ENCODE data around the gene ITGA7.
A peak's percentile ranks its signal among the peaks of the same experiment; 100 is the strongest.

ITGA7 gene

GRCh38 chr12:55718015-55718414 is 10.3 kb upstream of the ITGA7 start:
- DNase-seq (ENCODE audit: low read depth) = no peak

DNA sequence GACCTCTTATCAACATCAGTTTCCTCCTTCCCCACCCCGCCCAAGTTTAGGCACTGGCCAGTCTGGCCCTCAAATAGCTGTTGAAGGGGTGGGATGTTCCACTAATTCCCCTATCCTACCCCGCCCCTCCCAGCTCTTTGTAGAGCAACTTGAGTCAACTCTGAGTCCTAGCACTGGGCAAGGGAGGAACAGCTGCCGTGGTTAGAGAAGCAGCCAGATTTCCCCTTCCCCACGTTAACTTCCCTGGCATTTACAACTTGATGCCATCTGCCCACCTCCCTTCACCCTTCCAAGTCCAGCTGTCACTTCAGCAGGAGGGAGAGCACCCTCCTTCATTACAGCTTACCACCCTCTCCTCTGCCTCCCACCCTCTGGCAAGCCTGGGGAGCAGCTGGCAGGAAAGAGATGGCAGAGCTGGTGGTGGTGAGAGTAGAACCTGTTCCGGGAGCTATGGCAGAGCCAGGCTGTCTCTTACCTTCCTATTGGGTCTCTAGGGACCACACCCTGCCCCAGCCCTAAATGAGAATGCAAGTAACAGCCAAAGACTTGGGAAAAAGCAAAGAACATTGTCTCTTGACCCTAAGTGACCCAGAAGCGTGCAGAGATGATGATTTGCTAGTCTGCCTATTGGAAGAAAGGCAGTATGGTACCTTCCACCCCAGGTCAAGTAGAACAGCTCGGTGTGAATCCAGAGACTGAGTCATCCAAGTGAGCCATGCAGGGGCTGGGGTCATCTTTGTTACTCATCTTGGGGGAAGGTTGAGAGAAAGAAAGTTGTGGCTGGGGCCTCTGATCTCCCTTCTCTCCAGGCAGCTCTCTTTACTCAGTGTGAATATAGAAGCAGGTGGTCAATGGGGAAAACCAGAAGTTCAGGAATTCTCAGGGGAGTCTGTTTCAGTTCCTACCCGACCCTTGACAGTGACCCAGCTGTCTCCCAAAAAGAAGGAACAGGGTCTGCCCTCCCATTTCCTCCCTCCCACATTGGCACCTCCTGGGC is 9.6 kb upstream of the ITGA7 start:
- no peak for DNase-seq (ENCODE audit: low read depth)

DNA sequence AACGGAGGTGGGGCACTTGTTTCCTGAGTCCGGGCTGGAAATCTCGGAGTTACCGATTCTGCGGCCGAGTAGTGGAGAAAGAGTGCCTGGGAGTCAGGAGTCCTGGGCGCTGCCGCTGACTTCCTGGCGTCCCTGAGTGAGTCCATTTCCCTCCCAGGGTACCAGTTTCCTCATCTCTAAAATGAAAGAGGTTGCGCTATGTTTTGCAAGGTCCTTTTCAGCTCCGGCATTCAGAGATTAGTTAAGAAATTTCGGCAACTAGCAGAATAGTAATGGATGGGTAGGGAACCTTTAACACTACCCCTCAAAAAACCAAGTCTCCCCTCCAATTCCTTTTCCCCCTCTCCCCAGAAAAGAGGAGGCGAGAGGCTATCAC is 8.9 kb upstream of the ITGA7 start:
- no peak for DNase-seq (ENCODE audit: low read depth)

GRCh38 chr12:55715833-55716581 is 8.3 kb upstream of the ITGA7 start, which contains the start of gene BLOC1S1:
Gene BLOC1S1 (plus strand): TSS chr12:55716046. CDS start chr12:55716052, 6 bp downstream.
- DNase-seq (ENCODE audit: low read depth) = peak; percentile 84

DNA sequence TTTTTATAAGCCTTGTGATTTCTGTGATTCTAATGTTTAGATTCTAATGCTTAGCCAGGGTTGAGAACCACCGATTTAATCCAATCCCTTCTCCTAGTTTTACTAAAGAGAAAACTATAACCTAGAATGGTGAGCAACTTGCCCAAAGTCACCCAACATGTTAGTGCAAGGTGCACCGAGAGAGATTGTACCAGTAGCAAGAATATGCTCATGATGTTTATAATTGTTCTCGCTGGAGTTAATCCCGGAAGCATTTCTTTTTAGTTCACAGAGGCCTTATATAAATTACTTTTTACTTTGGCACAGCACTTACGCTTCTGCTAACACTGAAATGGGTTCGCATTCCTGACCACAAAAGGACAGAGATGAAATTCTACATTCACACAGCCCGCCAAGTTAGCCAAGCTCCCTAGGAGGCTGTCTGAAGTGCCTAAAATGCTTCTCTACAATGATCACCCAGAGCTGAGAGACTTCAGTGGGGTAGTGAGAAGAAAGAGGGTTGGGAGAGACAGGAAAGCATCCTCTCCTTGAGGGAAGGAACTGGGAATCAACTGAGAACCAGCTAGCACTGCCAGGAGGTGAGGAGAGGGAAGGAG is 7.6 kb upstream of the ITGA7 start:
- DNase-seq (ENCODE audit: low read depth) = no peak

- DNase-seq (ENCODE audit: low read depth) = no peak
Observed at GRCh38 chr12:55713721-55714120, 6.0 kb upstream of the ITGA7 start.

DNA sequence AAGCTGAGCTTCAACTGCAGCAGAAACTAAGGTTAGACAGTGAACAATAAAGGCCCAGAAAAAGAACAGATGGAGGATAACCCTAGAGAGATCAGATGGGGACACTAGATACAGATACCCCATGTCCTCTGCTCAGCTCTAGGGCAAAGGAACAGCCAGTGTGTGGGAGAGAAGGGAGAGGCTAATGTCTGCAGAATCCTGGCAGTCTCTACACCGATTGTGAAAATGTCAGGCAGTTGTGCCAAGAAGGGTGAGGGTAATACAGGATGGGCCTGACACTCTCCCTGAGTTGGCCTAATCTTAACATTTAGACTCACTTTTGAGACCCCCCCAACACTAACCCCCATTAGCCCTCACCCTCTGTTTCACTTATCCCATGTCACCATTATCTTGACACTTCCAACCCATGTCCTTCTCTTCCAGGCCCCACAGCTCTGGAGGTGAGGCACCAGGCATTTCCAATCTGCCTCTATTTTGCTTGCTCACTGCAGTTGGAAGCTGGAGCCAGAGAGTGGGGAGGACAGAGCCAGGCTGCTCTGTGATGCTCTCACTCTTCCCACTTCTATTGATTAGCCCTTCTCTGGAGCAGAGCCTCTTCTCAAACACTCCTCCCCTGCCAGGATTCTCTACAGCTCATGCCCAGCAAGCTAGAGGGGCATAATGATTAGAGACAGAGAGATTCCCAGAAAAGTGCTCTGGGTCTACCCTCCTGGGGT is 5.2 kb upstream of the ITGA7 start:
- no peak for DNase-seq (ENCODE audit: low read depth)

GRCh38 chr12:55711786-55712553 is 4.3 kb upstream of the ITGA7 start:
- no peak for DNase-seq (ENCODE audit: low read depth)

GRCh38 chr12:55708695-55709233 is 1.1 kb upstream of the ITGA7 start:
- DNase-seq (ENCODE audit: low read depth) = no peak

- DNase-seq (ENCODE audit: low read depth) = no peak
Observed at GRCh38 chr12:55707219-55707671, 459 bp downstream of the ITGA7 start.

DNA sequence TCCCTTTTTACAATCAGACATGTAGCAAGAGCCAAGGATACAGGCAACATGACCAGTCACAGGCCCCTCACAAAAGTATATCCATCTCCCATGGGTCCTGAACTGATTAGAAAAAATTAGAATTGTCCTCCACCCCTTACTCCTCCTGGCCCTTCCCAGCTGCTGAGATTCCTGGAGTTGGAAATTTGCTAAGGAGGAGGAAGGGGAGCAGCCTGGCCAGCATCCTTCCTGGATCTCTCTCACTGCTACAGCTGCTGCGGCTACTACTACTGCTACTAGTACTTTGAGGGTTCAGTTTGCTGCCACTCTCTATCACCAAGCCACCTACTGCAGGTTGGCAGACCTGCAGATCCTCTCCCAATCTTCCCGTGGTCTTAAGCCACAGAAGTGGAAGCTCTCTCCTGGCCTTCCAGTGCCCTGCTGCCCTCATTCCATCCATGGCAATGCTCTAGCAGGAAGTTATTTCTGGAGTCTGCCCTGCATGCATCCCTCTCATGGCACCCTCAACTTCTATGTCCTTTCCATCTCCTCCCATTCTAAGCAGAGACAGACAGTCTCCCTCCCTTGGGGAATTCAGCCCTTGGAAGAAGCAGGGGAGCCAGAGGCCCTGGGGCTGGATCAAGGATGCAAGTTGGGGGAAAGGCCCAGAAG is 1.0 kb downstream of the ITGA7 start:
- DNase-seq (ENCODE audit: low read depth) = no peak

DNA sequence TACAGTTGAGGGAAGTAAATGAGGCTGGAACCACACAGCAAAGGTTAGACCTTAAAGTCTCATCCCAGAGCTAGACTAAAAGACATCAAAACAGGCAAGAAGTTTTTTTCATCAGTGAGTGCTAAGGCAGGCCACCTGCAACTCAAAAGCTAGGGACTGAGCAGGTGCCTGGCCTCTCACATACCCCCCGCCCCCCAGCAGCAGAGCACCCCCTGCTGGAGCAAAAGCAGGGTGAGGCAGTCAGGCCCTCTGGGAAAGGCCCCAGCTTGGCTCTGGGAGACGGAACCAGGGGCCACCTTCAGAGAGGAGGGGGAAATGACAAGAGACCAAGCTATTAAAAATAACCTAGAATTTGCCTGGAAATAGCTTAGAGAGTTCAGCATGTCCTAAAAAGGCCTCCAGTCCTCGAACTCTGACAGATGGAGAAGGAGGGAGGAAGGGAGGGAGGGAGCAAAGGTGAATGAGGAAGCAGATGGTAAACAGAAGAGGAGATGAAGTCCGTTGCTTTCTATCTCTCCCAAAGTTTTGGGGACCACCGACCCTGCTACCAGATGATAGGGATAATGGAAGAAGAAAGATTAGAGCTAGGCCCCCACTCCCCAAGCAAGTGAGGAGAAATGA is 1.8 kb downstream of the ITGA7 start:
- DNase-seq (ENCODE audit: low read depth) = no peak

DNA sequence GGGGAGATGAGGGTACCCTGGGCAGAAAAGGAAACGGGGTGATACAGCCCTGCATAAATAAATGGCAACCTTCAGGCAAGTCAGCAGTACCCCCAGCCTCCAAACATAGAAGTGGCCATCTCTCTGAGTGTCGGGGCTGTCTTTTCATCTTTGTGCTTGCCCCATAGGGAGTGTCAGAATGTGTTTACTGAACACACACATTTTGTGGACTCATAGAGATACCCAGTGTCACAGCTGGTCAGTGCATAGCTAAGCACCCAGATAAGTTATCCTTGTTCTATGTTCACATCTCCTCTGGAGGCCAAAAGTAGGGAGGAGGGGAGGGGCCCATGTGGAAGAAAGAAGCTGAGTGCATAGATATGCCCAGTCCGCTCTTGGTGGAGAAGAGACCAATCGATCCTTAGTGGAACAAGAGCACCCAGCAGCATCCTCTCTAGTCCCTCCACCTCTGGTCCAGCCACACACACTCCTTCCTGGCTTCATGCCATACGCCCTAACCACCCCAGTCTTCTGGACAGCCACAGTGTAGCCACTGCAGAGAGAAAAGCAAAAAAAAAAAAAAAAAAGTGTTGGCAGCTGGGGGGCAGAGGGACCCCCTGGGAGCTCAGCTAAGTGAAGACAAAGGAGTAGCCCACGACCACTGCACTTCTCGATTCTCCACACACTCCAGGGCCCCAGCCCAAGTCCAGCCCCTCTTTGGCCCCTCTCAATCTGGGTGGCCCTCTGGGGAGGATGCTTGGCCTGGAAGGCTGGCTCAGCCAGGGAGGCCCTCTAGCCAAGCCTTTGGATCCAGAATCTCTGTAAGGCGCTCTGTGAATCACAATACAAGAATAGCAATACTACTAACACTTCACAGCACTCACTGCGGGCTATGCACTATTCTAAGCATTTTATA is 2.6 kb downstream of the ITGA7 start:
- DNase-seq (ENCODE audit: low read depth) = no peak

GRCh38 chr12:55703901-55704761 is 3.6 kb downstream of the ITGA7 start:
- no peak for DNase-seq (ENCODE audit: low read depth)

DNA sequence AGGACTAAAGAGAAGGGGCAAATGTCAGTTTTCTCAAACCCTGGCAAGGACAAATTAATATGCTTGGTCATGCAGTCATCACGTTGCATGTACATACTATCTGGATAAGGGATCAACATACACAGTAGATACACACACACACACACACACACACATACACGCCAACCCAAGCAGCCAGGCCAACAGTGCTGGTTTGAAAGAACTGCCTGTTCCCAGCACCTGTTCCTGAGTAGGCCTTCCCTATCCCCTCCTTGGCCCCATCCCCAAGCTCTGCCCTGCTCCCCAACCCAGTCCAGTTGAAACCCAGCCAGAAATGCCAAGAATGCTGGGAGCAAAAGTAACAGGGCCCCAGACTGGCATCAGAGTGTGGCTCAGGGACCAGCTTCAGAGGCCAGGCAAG is 4.4 kb downstream of the ITGA7 start:
- DNase-seq (ENCODE audit: low read depth) = no peak

- DNase-seq (ENCODE audit: low read depth) = no peak
Observed at GRCh38 chr12:55702861-55703260, 4.8 kb downstream of the ITGA7 start.

DNA sequence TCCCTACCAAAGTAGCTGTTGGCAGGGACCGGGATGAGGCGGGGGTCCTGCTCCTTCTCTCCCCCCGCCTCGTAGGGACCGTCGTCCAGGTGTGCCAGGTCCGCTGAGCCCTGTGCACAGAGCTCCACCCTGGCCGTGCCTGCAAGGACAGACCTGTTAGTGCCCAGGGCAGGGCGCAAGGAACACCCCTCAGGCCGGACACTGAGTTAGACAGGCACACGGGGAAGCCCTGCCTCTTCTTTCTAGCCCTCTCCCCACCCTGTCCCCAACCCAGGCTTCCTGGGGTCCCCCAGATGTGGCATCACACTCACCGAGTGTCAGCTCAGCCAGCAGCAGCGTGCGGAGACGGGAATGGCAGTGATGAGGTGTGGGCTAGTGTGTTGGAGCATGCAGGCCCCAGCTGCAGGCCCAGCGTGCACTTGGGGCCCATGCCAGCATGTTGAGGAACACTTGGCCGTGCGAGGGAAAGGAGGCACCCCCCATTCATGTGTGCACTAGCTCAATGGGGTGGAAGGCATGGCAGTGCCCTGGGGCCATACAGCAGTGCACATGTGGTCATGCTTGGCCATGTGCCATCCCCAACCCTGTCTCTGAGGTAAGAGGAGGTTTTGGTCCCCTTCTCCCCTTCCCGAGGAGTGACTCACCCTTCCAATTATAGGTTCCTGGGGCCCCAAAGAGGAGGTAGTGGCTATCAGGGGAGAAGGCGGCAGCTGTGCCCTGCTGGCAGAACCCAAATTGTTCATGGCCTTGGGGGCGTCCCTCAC is 7.3 kb downstream of the ITGA7 start:
- DNase-seq (ENCODE audit: low read depth) = no peak

Measured in stimulated activated CD8-positive, alpha-beta memory T cell treated with anti-CD3 and anti-CD28 coated beads, Interleukin-15, amount 100 ng/mL, for 1 hour (primary cell).